GM12864 (cell line): ENCODE measurements around the gene UBTF.

Experiments used
- DNase-seq: peaks from one replicate; pipeline ENCODE4 v3.0.0-alpha.2; 2011; ENCODE audit warnings: low read depth
- H3K4me3 ChIP-seq: 2 replicates; pipeline ENCODE4 v1.5.1; 2011; ENCODE audit warnings: mild to moderate bottlenecking, low read depth, low read length, control low read depth
- TF ChIP-seq, protein P1 (sequence below): IDR thresholded peaks from 2 replicates; pipeline ENCODE4 v1.5.1; 2011; ENCODE audit warnings: low read depth, mild to moderate bottlenecking, moderate library complexity, low read length, control low read depth, inconsistent platforms; ENCODE audit errors: missing control alignments

The UBTF gene

DNA sequence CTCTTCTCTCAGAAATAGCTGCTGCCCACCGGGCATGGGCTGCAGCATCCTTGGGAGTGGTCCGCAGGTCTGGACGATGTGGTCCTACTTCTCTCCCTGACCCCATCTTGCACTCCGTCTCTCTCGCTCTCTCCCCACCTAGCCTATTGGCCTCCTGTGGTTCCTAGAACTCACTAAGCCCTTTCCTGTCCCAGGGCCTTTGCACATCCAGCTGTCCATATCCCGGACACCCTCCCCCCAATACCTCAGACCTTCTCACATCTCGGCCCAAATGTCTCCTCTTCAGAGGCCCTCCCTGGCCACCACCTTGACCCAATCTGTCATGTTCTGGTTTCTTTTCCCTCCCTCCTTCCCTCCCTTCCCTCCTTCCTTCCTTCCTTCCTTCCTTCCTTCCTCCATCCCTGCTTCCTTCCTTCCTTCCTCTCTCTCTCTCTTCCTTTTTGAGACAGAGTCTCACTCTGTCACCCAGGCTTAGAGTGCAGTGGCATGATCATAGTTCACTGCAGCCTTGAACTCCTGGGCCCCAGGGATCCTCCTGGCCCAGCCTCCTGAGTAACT is 43.9 kb upstream of the UBTF start:
- no peak for DNase-seq
- TF ChIP-seq, protein P1, sequence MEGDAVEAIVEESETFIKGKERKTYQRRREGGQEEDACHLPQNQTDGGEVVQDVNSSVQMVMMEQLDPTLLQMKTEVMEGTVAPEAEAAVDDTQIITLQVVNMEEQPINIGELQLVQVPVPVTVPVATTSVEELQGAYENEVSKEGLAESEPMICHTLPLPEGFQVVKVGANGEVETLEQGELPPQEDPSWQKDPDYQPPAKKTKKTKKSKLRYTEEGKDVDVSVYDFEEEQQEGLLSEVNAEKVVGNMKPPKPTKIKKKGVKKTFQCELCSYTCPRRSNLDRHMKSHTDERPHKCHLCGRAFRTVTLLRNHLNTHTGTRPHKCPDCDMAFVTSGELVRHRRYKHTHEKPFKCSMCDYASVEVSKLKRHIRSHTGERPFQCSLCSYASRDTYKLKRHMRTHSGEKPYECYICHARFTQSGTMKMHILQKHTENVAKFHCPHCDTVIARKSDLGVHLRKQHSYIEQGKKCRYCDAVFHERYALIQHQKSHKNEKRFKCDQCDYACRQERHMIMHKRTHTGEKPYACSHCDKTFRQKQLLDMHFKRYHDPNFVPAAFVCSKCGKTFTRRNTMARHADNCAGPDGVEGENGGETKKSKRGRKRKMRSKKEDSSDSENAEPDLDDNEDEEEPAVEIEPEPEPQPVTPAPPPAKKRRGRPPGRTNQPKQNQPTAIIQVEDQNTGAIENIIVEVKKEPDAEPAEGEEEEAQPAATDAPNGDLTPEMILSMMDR: no peak
- no peak overlapping the region for H3K4me3 ChIP-seq

DNA sequence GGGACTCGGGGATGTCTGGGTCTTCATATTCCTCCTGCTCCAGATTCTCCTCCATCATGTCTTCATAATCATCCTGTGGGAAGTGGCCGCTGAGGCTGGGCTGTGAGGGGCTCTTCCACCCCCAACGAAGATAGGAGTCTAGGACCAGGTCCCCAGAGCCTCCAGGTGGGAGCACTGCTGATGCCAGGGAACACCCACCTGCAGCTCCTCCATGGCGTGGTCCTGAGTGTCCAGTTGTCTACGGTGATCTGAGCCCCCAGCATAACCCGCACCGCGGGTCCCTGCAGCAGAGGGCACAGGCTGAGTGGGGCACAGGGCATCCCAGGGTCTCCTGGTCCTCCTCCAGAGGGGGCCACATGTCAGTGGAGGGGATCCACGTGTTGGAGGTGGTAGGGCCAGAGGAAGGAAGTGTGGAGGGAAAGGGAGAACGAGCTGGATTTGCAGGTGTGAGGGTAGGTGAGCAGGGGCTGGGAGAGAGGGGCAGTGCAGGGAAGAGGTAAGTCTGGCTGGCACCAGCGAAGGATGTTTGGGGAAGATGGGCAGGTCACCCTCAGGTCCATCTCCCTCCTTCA is 43.3 kb upstream of the UBTF start:
- TF ChIP-seq, protein P1: no peak
- DNase-seq: no peak
- H3K4me3 ChIP-seq: no peak overlapping the region

DNA sequence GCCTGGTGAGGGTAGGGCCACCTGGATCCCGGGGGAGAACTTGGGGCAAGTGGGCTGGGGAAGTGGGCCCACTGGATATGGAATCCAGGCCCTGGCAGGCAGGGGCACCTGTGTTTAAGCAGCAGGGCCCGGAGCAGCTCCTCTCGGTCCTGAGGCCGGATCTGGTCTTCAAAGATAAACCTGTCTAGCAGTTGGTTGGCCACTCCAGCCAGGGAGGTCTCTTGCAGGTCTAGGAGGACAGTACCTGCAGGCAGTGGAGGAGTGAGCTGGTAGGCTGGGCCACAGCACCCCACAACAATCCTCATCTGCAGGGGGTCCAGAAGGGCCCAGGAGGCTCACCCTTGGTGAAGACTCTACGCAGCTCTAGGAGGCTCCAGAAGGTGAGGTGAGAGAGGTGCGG is 40.8 kb upstream of the UBTF start:
- no peak overlapping the region for H3K4me3 ChIP-seq
- no peak for DNase-seq
- TF ChIP-seq, protein P1: no peak

GRCh38 chr17:44258811-44259351 is 39.4 kb upstream of the UBTF start:
- DNase-seq: no peak
- TF ChIP-seq, protein P1: no peak
- no peak overlapping the region for H3K4me3 ChIP-seq

- H3K4me3 ChIP-seq: no peak overlapping the region
- TF ChIP-seq, protein P1: no peak
- DNase-seq: no peak
Observed at GRCh38 chr17:44257815-44258760, 38.6 kb upstream of the UBTF start.

DNA sequence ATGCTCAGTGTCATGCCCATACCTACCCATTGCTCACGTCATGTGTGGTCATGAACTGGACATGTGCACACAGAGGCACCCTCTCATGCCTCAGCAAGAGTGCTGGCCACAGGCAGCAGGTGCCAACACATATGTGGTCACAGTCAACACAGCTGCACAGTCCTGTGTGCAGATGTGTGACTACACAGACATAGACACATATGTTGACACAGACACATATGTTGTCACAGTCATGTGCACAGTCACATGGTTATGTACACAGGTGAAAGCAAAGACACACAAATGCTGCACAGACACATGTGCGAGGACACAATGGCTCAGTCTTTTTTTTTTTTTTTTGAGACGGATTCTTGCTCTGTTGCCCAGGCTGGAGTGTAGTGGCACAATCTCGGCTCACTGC is 37.2 kb upstream of the UBTF start:
- no peak for DNase-seq
- TF ChIP-seq, protein P1: no peak
- no peak overlapping the region for H3K4me3 ChIP-seq
